ENCODE results near the gene NR4A2. TPM values are rescaled to one million over a fixed set of nuclear protein-coding genes. Genes with fewer than 3 reads are reported as not detected.

The NR4A2 gene
- total RNA-seq, 1 experiment from 2014 or later, result 0.85 TPM

DNA sequence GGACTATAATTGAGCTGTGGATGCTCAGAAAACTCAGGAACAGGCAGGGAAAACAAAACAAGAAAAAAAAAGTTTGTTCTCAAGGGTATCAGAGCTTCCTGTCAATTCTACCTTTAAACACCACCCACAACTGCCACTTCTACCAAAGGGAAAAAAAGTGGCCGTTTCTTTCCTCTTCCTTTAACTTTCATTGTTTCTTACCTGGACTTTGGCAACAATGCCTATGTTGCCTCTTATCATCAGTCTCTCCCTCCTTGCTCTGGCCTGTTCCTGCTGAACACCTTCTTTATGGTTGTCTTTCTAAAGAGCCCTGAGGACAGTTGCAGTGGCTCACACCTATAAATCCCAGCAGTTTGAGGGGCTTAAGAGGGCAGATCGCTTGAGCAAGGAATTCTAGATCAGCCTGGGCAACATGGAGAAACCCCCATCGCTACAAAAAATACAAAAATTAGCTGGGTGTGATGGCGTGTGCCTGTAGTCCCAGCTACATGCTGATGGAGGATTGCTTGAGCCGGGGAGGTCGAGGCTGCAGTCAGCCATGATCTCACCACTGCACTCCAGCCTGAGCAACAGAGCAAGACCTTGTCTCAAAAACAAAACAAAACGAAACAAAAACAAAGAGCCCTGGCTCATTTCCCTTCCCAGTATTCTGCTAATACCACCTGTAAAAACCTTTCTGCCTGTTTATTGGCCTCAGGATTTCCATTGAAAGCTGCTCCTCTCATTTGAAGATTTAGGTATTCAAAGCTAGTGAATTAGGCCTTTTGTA is 18.0 kb upstream of the NR4A2 start:
- Histone ChIP-seq H3K27me3 (ENCODE audit: control insufficient read depth, insufficient read depth, low read length) (no peaks in the 10 kb centered on the region), H3K9me3 (ENCODE audit: control insufficient read depth, insufficient read depth, low read depth, low read length) (no peaks in the 10 kb centered on the region), H3K27ac (ENCODE audit: low read length) (no peak overlapping the region), H3K4me3 (ENCODE audit: low read depth in 2 of 2, low read length in 2 of 2) (no peak overlapping the region), H3K4me1 (ENCODE audit: control insufficient read depth, insufficient read depth, low read length) (no peaks in the 10 kb centered on the region), H3K36me3 (ENCODE audit: control insufficient read depth, insufficient read depth, low read length) (no peaks in the 10 kb centered on the region)
- no TSS peak for BruUV-seq (replicated peaks)
- ATAC-seq, result no peak
- ChIA-PET POLR2A (no interaction called here), CTCF (interaction anchor here (0.5 kb wide), 1 partner anchor 582 kb away, joined by 8 read pairs; no protein-coding TSS in a partner anchor)
- TF ChIP-seq SIN3A (IDR thresholded peaks at IDR 0.05; ENCODE audit: borderline replicate concordance, insufficient read depth, low read depth, low read length) (no peak), TCF7L2 (IDR thresholded peaks at IDR 0.05; ENCODE audit: low read depth, low read length) (no peak), POLR2AphosphoS5 (IDR thresholded peaks at IDR 0.05; ENCODE audit: low read depth, low read length) (no peak)
- TF ChIP-seq, protein P1, sequence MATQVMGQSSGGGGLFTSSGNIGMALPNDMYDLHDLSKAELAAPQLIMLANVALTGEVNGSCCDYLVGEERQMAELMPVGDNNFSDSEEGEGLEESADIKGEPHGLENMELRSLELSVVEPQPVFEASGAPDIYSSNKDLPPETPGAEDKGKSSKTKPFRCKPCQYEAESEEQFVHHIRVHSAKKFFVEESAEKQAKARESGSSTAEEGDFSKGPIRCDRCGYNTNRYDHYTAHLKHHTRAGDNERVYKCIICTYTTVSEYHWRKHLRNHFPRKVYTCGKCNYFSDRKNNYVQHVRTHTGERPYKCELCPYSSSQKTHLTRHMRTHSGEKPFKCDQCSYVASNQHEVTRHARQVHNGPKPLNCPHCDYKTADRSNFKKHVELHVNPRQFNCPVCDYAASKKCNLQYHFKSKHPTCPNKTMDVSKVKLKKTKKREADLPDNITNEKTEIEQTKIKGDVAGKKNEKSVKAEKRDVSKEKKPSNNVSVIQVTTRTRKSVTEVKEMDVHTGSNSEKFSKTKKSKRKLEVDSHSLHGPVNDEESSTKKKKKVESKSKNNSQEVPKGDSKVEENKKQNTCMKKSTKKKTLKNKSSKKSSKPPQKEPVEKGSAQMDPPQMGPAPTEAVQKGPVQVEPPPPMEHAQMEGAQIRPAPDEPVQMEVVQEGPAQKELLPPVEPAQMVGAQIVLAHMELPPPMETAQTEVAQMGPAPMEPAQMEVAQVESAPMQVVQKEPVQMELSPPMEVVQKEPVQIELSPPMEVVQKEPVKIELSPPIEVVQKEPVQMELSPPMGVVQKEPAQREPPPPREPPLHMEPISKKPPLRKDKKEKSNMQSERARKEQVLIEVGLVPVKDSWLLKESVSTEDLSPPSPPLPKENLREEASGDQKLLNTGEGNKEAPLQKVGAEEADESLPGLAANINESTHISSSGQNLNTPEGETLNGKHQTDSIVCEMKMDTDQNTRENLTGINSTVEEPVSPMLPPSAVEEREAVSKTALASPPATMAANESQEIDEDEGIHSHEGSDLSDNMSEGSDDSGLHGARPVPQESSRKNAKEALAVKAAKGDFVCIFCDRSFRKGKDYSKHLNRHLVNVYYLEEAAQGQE (IDR thresholded peaks at IDR 0.05; ENCODE audit: insufficient read depth in 1 of 2, low read depth in 2 of 2, low read length in 1 of 2), result no peak
- TF ChIP-seq, protein P2, sequence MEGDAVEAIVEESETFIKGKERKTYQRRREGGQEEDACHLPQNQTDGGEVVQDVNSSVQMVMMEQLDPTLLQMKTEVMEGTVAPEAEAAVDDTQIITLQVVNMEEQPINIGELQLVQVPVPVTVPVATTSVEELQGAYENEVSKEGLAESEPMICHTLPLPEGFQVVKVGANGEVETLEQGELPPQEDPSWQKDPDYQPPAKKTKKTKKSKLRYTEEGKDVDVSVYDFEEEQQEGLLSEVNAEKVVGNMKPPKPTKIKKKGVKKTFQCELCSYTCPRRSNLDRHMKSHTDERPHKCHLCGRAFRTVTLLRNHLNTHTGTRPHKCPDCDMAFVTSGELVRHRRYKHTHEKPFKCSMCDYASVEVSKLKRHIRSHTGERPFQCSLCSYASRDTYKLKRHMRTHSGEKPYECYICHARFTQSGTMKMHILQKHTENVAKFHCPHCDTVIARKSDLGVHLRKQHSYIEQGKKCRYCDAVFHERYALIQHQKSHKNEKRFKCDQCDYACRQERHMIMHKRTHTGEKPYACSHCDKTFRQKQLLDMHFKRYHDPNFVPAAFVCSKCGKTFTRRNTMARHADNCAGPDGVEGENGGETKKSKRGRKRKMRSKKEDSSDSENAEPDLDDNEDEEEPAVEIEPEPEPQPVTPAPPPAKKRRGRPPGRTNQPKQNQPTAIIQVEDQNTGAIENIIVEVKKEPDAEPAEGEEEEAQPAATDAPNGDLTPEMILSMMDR (IDR thresholded peaks at IDR 0.05), result no peak
- no peak for DNase-seq (ENCODE audit: low read depth, low spot score)
- in situ Hi-C loops (cut with HindIII; ENCODE audit: low pct_unique_long_range_greater_than_20kb, low sequenced_read_pairs), result no loop called here
- intact Hi-C loops (cut with micrococcal nuclease; ENCODE audit: unreplicated experiment), result no loop called here

DNA sequence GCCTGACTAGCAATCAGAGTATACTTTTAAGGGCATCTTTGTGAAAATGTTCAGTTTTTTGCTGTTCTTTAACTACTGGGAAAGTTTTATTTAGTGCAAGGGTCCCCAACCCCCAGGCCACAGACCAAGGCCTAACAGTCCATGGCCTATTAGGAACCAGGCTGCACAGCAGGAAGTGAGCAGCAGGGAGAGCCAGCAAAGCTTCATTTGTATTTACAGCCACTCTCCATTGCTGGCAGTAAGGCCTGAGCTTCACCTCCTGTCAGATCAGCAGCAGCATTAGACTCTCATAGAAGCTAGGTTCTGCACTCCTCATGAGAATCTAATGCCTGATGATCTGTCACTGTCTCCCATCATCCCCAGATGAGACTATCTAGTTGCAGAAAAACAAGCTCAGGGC is 17.1 kb upstream of the NR4A2 start:
- intact Hi-C loops (cut with micrococcal nuclease; ENCODE audit: unreplicated experiment) (no loop called here), in situ Hi-C loops (cut with HindIII; ENCODE audit: low pct_unique_long_range_greater_than_20kb, low sequenced_read_pairs) (no loop called here)
- POLR2A ChIA-PET, result no interaction called here
- Histone ChIP-seq H3K9me3 (ENCODE audit: control insufficient read depth, insufficient read depth, low read depth, low read length) (no peaks in the 10 kb centered on the region), H3K27ac (ENCODE audit: low read length) (no peak overlapping the region), H3K4me3 (ENCODE audit: low read depth in 2 of 2, low read length in 2 of 2) (no peak overlapping the region), H3K27me3 (ENCODE audit: control insufficient read depth, insufficient read depth, low read length) (no peaks in the 10 kb centered on the region), H3K4me1 (ENCODE audit: control insufficient read depth, insufficient read depth, low read length) (no peaks in the 10 kb centered on the region), H3K36me3 (ENCODE audit: control insufficient read depth, insufficient read depth, low read length) (no peaks in the 10 kb centered on the region)
- ATAC-seq (no peak), DNase-seq (ENCODE audit: low read depth, low spot score) (no peak)
- no TSS peak for BruUV-seq (replicated peaks)
- TF ChIP-seq POLR2AphosphoS5 (IDR thresholded peaks at IDR 0.05; ENCODE audit: low read depth, low read length) (no peak), TCF7L2 (IDR thresholded peaks at IDR 0.05; ENCODE audit: low read depth, low read length) (no peak), SIN3A (IDR thresholded peaks at IDR 0.05; ENCODE audit: borderline replicate concordance, insufficient read depth, low read depth, low read length) (no peak)
- TF ChIP-seq, protein P2 (IDR thresholded peaks at IDR 0.05), result no peak
- TF ChIP-seq, protein P1 (IDR thresholded peaks at IDR 0.05; ENCODE audit: insufficient read depth in 1 of 2, low read depth in 2 of 2, low read length in 1 of 2), result no peak
- CTCF ChIA-PET, result no interaction called here
